Chondrocyte (in vitro differentiated cells): ENCODE results near the gene ARHGAP26. TPM values are rescaled to one million over a fixed set of nuclear protein-coding genes. Genes with fewer than 3 reads are reported as not detected.

ENCODE experiments used
- DNase-seq: peaks from one replicate; pipeline ENCODE4 v3.0.0; 2021; ENCODE audit warnings: mixed read lengths, low spot score
- H3K27ac Mint-ChIP-seq: one replicate; pipeline ENCODE4 v1.8.0; 2021; ENCODE audit warnings: mild to moderate bottlenecking, moderate library complexity, mixed read lengths; ENCODE audit not compliant: unreplicated experiment
- H3K27me3 Mint-ChIP-seq: 2 replicates; pipeline ENCODE4 v1.8.0; 2021; ENCODE audit warnings: low read depth, mixed read lengths
- H3K36me3 Mint-ChIP-seq: 2 replicates; pipeline ENCODE4 v1.8.0; 2021; ENCODE audit warnings: low read depth, mixed read lengths
- H3K4me1 Mint-ChIP-seq: 2 replicates; pipeline ENCODE4 v1.8.0; 2021; ENCODE audit warnings: low read depth, mild to moderate bottlenecking, mixed read lengths
- H3K4me3 Mint-ChIP-seq: one replicate; pipeline ENCODE4 v1.8.0; 2021; ENCODE audit warnings: mild to moderate bottlenecking, moderate library complexity, mixed read lengths; ENCODE audit not compliant: unreplicated experiment
- H3K9me3 Mint-ChIP-seq: 2 replicates; pipeline ENCODE4 v1.8.0; 2021; ENCODE audit warnings: low read depth, mixed read lengths
- total RNA-seq: library from RNA; stranded (reverse); gene quantifications from 3 replicates; pipeline ENCODE4 v1.2.1, GENCODE V29; 2021
- TF ChIP-seq, protein P1 (sequence below): fragments of 200-600 bp; sonication (generic); IDR thresholded peaks from 2 replicates; pipeline ENCODE4 v1.5.0; 2021; ENCODE audit warnings: antibody characterized with exemption, mild to moderate bottlenecking, moderate library complexity

The ARHGAP26 gene
- total RNA-seq, 1 donor from 2014 or later: 16.4 TPM

DNA sequence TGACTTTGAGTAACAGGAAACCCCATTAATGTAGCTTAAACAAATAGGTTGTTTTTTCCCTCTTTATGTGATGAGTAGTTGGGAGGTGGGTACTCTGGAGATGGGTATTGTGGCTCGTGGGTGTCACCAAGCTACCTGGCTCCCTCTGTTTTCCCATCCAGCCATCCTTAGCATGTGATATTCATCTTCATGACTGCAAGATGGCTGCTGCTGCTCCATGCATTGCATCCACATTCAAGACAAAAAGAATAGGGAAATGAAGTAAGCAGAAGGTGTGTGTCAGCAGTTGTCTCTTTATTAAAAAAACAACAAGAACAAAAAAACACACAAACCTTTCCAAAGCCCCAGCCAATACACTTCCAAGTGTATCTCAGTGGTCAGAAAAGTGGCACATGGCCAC lies 6.5 kb upstream of the ARHGAP26 start:
- H3K36me3 Mint-ChIP-seq: no peaks in the 10 kb centered on the region
- TF ChIP-seq, protein P1, sequence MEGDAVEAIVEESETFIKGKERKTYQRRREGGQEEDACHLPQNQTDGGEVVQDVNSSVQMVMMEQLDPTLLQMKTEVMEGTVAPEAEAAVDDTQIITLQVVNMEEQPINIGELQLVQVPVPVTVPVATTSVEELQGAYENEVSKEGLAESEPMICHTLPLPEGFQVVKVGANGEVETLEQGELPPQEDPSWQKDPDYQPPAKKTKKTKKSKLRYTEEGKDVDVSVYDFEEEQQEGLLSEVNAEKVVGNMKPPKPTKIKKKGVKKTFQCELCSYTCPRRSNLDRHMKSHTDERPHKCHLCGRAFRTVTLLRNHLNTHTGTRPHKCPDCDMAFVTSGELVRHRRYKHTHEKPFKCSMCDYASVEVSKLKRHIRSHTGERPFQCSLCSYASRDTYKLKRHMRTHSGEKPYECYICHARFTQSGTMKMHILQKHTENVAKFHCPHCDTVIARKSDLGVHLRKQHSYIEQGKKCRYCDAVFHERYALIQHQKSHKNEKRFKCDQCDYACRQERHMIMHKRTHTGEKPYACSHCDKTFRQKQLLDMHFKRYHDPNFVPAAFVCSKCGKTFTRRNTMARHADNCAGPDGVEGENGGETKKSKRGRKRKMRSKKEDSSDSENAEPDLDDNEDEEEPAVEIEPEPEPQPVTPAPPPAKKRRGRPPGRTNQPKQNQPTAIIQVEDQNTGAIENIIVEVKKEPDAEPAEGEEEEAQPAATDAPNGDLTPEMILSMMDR: no peak
- no peak overlapping the region for H3K4me3 Mint-ChIP-seq
- H3K27ac Mint-ChIP-seq: no peak overlapping the region
- no peaks in the 10 kb centered on the region for H3K9me3 Mint-ChIP-seq
- DNase-seq: no peak
- H3K27me3 Mint-ChIP-seq: no peaks in the 10 kb centered on the region
- H3K4me1 Mint-ChIP-seq: no peaks in the 10 kb centered on the region

DNA sequence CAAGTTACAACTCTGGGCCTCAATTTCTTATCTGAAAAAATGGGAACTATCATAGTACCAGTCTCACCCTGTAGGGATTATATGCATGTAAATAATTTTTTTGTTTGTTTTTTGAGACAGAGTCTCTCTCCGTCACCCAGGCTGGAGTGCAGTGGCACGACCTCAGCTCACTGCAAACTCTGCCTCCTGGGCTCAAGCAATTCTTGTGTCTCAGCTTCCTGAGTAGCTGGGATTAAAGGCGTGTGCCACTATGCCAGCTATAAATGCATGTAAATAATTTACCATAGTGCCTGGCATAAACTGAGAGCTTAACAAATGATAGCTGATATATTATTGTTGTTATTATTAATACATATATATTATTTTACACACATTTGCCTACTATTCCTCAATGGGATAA lies 3.0 kb upstream of the ARHGAP26 start:
- Mint-ChIP-seq H3K36me3 (no peaks in the 10 kb centered on the region), H3K27me3 (no peaks in the 10 kb centered on the region), H3K4me1 (peaks cover 17% of the 10 kb centered on the region), H3K9me3 (no peaks in the 10 kb centered on the region), H3K4me3 (no peak overlapping the region), H3K27ac (no peak overlapping the region)
- DNase-seq: no peak
- TF ChIP-seq, protein P1: no peak

DNA sequence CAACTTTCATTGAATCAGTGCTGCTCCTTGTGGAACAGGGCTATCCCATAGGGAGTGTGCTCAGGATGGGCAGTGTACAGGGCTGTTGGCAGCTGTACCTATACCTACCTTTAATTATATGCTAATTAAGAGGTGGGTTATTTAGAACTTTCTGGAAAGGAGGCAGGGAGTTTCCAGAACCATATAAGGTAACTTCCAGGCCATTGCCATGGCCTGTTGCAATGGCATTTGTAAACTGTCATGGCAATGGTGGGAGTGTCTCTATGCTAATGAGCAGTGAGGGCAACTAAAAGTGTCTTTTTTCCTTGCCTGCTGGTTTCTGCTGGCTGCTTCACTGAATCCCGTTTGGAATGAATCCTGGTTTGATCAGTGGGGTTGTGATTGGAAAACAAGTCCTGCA lies 2.3 kb upstream of the ARHGAP26 start:
- TF ChIP-seq, protein P1: no peak
- no peaks in the 10 kb centered on the region for H3K27me3 Mint-ChIP-seq
- no peaks in the 10 kb centered on the region for H3K9me3 Mint-ChIP-seq
- H3K4me3 Mint-ChIP-seq: no peak overlapping the region
- H3K36me3 Mint-ChIP-seq: no peaks in the 10 kb centered on the region
- no peak overlapping the region for H3K27ac Mint-ChIP-seq
- no peak for DNase-seq
- peaks cover 22% of the 10 kb centered on the region for H3K4me1 Mint-ChIP-seq

DNA sequence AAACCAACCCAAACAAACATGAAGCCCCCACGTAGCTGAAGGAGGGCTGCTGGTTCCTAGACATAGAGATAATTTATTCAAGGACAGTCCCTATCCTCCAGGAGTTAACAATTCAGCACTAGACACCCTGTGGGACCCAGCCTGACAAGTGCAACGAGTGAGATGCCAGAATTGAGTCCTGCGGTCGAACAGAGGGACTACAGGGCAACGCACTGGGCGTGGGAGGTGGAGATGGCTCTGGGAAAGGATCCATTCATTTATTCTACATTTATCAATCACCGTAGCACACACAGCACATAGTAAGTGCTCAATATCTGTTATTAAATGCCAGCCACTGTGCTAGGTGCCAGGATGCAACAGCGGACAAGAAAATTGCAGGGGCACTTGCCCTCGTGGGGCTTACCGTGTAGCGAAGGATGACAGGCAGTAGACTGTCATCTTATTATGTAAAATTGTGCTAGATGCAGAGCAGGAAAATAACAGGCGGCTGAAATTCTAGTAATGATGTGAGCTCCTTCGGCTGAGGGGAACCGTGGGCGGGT lies 855 bp upstream of the ARHGAP26 start:
- no peaks in the 10 kb centered on the region for H3K27me3 Mint-ChIP-seq
- peak overlapping the region; percentile 88 for H3K27ac Mint-ChIP-seq
- H3K4me3 Mint-ChIP-seq: peak overlapping the region; percentile 96
- peaks cover 23% of the 10 kb centered on the region for H3K4me1 Mint-ChIP-seq
- TF ChIP-seq, protein P1: peak; percentile 15
- no peaks in the 10 kb centered on the region for H3K9me3 Mint-ChIP-seq
- no peak for DNase-seq
- H3K36me3 Mint-ChIP-seq: no peaks in the 10 kb centered on the region

DNA sequence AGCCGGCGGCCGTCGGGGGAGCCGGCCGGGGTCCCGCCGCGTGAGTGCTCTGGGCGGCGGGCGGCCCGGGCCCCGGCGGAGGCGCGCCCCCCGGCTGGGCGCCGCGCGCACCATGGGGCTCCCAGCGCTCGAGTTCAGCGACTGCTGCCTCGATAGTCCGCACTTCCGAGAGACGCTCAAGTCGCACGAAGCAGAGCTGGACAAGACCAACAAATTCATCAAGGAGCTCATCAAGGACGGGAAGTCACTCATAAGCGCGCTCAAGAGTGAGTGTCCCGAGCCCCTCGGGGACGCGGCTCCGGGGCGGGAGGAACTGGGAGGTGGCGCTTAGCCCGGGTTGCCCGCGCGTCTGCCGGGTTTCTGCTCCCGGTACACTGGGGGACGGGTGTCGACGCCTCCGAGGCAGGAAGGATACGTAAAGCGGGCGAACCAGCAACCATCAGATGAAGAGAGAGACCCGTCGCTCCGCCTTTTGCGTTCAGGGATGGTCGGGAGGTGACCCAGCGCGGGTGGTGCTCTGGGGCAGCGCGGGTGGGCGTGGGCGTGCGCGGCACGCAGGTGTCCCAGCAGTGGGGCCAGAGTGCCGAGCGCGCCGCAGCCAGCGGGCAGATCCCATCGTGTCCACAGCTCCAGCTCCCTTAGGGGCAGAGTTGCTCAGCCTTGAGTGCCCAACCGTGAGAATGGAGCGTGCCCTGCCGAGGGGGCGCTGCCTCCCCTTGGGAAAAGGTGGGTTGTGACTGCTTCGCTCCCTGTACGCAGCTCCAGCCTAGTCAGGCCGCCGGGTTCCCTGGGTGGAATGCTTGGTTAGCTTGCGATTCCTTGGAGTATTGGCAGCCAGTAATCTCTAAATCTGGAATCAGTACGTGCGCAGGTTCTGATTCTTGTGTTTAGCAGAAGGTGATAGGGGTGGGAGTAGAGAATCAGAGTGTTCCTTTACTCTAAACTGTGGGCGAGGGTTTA lies 753 bp downstream of the ARHGAP26 start:
- no peaks in the 10 kb centered on the region for H3K36me3 Mint-ChIP-seq
- DNase-seq: peak; percentile 89
- peak overlapping the region; percentile 83 for H3K27ac Mint-ChIP-seq
- H3K27me3 Mint-ChIP-seq: no peaks in the 10 kb centered on the region
- H3K4me3 Mint-ChIP-seq: peak overlapping the region; percentile 96
- peaks cover 23% of the 10 kb centered on the region for H3K4me1 Mint-ChIP-seq
- TF ChIP-seq, protein P1: peak; percentile 43
- no peaks in the 10 kb centered on the region for H3K9me3 Mint-ChIP-seq
